ENCODE data around the gene CDR2. TPM values are rescaled to one million over a fixed set of nuclear protein-coding genes. Genes with fewer than 3 reads are reported as not detected.
A peak's percentile ranks its signal among the peaks of the same experiment; 100 is the strongest.

Gene CDR2
- total and polyA plus RNA-seq, 9 of the 15 experiments (the other 6 are each of a cell fraction or from before 2014, with no cell fraction given): 4.6 to 30.3 (median 19.9) TPM

GRCh38 chr16:22297114-22297870, 77.1 kb downstream of the CDR2 start, which contains the start of gene POLR3E (continued):
- TF ChIP-seq ETS1 (conservative IDR thresholded peaks at IDR 0.05; ENCODE audit: control insufficient read depth, low read depth, low read length): peak; percentile 96
- TF ChIP-seq POLR2A (conservative IDR thresholded peaks at IDR 0.05): peak; percentile 83
- peak; percentile 58 for TF ChIP-seq C11orf30 (IDR thresholded peaks at IDR 0.05; ENCODE audit: low read depth)
- TF ChIP-seq MAZ (CRISPR knock-in tag; conservative IDR thresholded peaks at IDR 0.05 in 1 of 2, IDR thresholded peaks at IDR 0.05 in 1 of 2): peak; percentile 92 to 99
- peak; percentile 46 for TF ChIP-seq NEUROD1 (IDR thresholded peaks at IDR 0.05; ENCODE audit: borderline replicate concordance, low read depth, low read length, partially characterized antibody)
- TF ChIP-seq SRSF3 (IDR thresholded peaks at IDR 0.05; ENCODE audit: insufficient read depth, low read length): no peak
- TF ChIP-seq LEF1 (IDR thresholded peaks at IDR 0.05): 0 out of 2 replicates have a peak, but pooled peaks have one; percentile 4
- TF ChIP-seq E2F8 (IDR thresholded peaks at IDR 0.05; ENCODE audit: low read depth, partially characterized antibody): peak; percentile 50
- no peak for TF ChIP-seq HMGN3 (IDR thresholded peaks at IDR 0.05; ENCODE audit: borderline replicate concordance, extremely low read depth, insufficient read length, low read depth, low read length)
- no peak for TF ChIP-seq TCF7L2 (IDR thresholded peaks at IDR 0.05; ENCODE audit: low read depth, low read length)
- TF ChIP-seq ZNF445 (CRISPR knock-in tag; IDR thresholded peaks at IDR 0.05; ENCODE audit: low read depth): no peak
- peak; percentile 79 to 97 (median 94) for TF ChIP-seq YY1 (IDR thresholded peaks at IDR 0.05; ENCODE audit: borderline replicate concordance in 1 of 3, control insufficient read depth in 1 of 3, extremely low read depth in 1 of 3, insufficient read depth in 3 of 3, insufficient read length in 1 of 3, insufficient replicate concordance in 2 of 3, low read depth in 1 of 3, low read length in 2 of 3)
- no peak for TF ChIP-seq GABPB2 (CRISPR knock-in tag; conservative IDR thresholded peaks at IDR 0.05)
- TF ChIP-seq CBFA2T2 (conservative IDR thresholded peaks at IDR 0.05): 0 out of 2 replicates have a peak, but pooled peaks have one; percentile 10
- no peak for TF ChIP-seq TAF15 (IDR thresholded peaks at IDR 0.05; ENCODE audit: low read depth, low read length)
- peak; percentile 32; the same call in 1 of the 2 replicates for TF ChIP-seq ETV1 (tag; conservative IDR thresholded peaks at IDR 0.05; ENCODE audit: low read depth)
- TF ChIP-seq GTF2E2 (tag; IDR thresholded peaks at IDR 0.05): peak; percentile 92
- 0 out of 2 replicates have a peak, but pooled peaks have one; percentile 62 for TF ChIP-seq ZHX1 (conservative IDR thresholded peaks at IDR 0.05; ENCODE audit: low read length)
- TF ChIP-seq CHD1 (IDR thresholded peaks at IDR 0.05; ENCODE audit: low read length): peak; percentile 95
- no peak for TF ChIP-seq ZC3H11A (IDR thresholded peaks at IDR 0.05; ENCODE audit: low read depth, low read length)
